Measurements from ENCODE around the gene WDHD1. TPM values are rescaled to one million over a fixed set of nuclear protein-coding genes. Genes with fewer than 3 reads are reported as not detected.

Gene WDHD1
- total and polyA plus RNA-seq, 8 donors, result 8.6 to 22.3 (median 16.0) TPM

- no peak for ATAC-seq
- Histone ChIP-seq H3K27ac (no peak overlapping the region), H3K36me3 (peaks cover 0 to 9% of the 10 kb centered on the region in 2 donors), H3K9me3 (no peaks in the 10 kb centered on the region), H3K4me1 (peaks cover 0 to 9% of the 10 kb centered on the region in 2 donors), H3K4me3 (no peak overlapping the region), H3K27me3 (no peaks in the 10 kb centered on the region)
- intact Hi-C loops (cut with DNase I), result no loop called here
- TF ChIP-seq, protein P1, sequence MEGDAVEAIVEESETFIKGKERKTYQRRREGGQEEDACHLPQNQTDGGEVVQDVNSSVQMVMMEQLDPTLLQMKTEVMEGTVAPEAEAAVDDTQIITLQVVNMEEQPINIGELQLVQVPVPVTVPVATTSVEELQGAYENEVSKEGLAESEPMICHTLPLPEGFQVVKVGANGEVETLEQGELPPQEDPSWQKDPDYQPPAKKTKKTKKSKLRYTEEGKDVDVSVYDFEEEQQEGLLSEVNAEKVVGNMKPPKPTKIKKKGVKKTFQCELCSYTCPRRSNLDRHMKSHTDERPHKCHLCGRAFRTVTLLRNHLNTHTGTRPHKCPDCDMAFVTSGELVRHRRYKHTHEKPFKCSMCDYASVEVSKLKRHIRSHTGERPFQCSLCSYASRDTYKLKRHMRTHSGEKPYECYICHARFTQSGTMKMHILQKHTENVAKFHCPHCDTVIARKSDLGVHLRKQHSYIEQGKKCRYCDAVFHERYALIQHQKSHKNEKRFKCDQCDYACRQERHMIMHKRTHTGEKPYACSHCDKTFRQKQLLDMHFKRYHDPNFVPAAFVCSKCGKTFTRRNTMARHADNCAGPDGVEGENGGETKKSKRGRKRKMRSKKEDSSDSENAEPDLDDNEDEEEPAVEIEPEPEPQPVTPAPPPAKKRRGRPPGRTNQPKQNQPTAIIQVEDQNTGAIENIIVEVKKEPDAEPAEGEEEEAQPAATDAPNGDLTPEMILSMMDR (IDR thresholded peaks at IDR 0.05), result no peak
- no peak for DNase-seq
These were observed 47.9 kb downstream of the WDHD1 start for GRCh38 chr14:54979039-54979438.

GRCh38 chr14:54976316-54976715 is 50.6 kb downstream of the WDHD1 start:
- intact Hi-C loops (cut with DNase I), result no loop called here
- H3K4me3 ChIP-seq, result no peak overlapping the region
- no peaks in the 10 kb centered on the region for H3K9me3 ChIP-seq
- H3K4me1 ChIP-seq, result peaks cover 0 to 9% of the 10 kb centered on the region in 2 donors
- peaks cover 0 to 9% of the 10 kb centered on the region in 2 donors for H3K36me3 ChIP-seq
- TF ChIP-seq, protein P1 (IDR thresholded peaks at IDR 0.05), result no peak
- DNase-seq (no peak), ATAC-seq (no peak)
- no peak overlapping the region for H3K27ac ChIP-seq
- no peaks in the 10 kb centered on the region for H3K27me3 ChIP-seq

DNA sequence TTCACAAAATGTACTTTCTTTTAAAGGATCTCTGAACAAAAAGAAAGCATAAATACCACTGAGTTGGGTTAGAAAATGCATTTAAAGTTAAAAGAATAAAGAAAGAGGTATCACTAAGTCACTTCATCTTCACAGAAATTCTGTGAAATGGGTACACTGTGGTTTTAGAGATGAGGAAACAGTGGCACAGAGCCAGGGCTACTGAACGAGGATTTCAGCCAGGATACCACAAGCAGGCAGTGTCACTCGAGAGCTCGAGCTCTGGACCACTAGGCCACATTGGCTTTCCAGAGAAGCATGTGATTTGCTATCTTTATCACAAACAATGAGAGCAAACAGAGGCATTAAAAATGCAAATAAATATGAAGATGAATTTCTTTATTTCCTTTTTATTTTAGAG is 51.0 kb downstream of the WDHD1 start:
- H3K36me3 ChIP-seq, result peaks cover 0 to 9% of the 10 kb centered on the region in 2 donors
- peaks cover 0 to 9% of the 10 kb centered on the region in 2 donors for H3K4me1 ChIP-seq
- intact Hi-C loops (cut with DNase I), result no loop called here
- H3K9me3 ChIP-seq, result no peaks in the 10 kb centered on the region
- TF ChIP-seq, protein P1 (IDR thresholded peaks at IDR 0.05), result no peak
- ATAC-seq (no peak), DNase-seq (no peak)
- no peak overlapping the region for H3K4me3 ChIP-seq
- H3K27ac ChIP-seq, result no peak overlapping the region
- H3K27me3 ChIP-seq, result no peaks in the 10 kb centered on the region

- Histone ChIP-seq H3K27ac (no peak overlapping the region), H3K4me3 (no peak overlapping the region), H3K27me3 (no peaks in the 10 kb centered on the region), H3K36me3 (peaks cover 0 to 2% of the 10 kb centered on the region in 2 donors), H3K9me3 (no peaks in the 10 kb centered on the region), H3K4me1 (peaks cover 0 to 9% of the 10 kb centered on the region in 2 donors)
- DNase-seq (no peak), ATAC-seq (no peak)
- intact Hi-C loops (cut with DNase I), result no loop called here
- TF ChIP-seq, protein P1 (IDR thresholded peaks at IDR 0.05), result no peak
These were observed 52.0 kb downstream of the WDHD1 start for GRCh38 chr14:54974788-54975414.

- Histone ChIP-seq H3K4me3 (no peak overlapping the region), H3K9me3 (no peaks in the 10 kb centered on the region), H3K27me3 (no peaks in the 10 kb centered on the region), H3K36me3 (peaks cover 0 to 11% of the 10 kb centered on the region in 2 donors), H3K27ac (no peak overlapping the region), H3K4me1 (no peaks in the 10 kb centered on the region)
- TF ChIP-seq, protein P1 (IDR thresholded peaks at IDR 0.05), result no peak
- intact Hi-C loops (cut with DNase I), result no loop called here
- ATAC-seq (no peak), DNase-seq (no peak)
These were observed 59.4 kb downstream of the WDHD1 start for GRCh38 chr14:54967496-54967895.
